Mesothelial cell of epicardium (in vitro differentiated cells): ENCODE data around the gene COX11. TPM values are rescaled to one million over a fixed set of nuclear protein-coding genes. Genes with fewer than 3 reads are reported as not detected.

Source experiments
- DNase-seq, 2 experiments: peaks; one replicate each; pipeline ENCODE4 v3.0.0; 2021; ENCODE audit warnings: low spot score in 2 of 2; ENCODE audit not compliant: unreplicated experiment in 2 of 2
- H3K27ac Mint-ChIP-seq: 2 replicates; pipeline ENCODE4 v1.8.0; 2021; ENCODE audit warnings: mixed read lengths
- H3K27me3 Mint-ChIP-seq: 2 replicates; pipeline ENCODE4 v1.8.0; 2021; ENCODE audit warnings: low read depth, mixed read lengths
- H3K36me3 Mint-ChIP-seq: 2 replicates; pipeline ENCODE4 v1.8.0; 2021; ENCODE audit warnings: mixed read lengths
- H3K4me1 Mint-ChIP-seq: 2 replicates; pipeline ENCODE4 v1.8.0; 2021; ENCODE audit warnings: mixed read lengths
- H3K4me3 Mint-ChIP-seq: 2 replicates; pipeline ENCODE4 v1.8.0; 2021; ENCODE audit warnings: mild to moderate bottlenecking, moderate library complexity, mixed read lengths
- H3K9me3 Mint-ChIP-seq: 2 replicates; pipeline ENCODE4 v1.8.0; 2021; ENCODE audit warnings: mixed read lengths
- total RNA-seq: library from RNA; stranded (reverse); gene quantifications from 3 replicates; pipeline ENCODE4 v1.2.1, GENCODE V29; 2021
- TF ChIP-seq, protein P1 (sequence below): fragments of 200-600 bp; sonication (generic); IDR thresholded peaks from one replicate; pipeline ENCODE4 v1.5.0; 2021; ENCODE audit warnings: antibody characterized with exemption; ENCODE audit not compliant: unreplicated experiment

Gene COX11
- total RNA-seq, 1 donor from 2014 or later = 55.0 TPM

- TF ChIP-seq, protein P1, sequence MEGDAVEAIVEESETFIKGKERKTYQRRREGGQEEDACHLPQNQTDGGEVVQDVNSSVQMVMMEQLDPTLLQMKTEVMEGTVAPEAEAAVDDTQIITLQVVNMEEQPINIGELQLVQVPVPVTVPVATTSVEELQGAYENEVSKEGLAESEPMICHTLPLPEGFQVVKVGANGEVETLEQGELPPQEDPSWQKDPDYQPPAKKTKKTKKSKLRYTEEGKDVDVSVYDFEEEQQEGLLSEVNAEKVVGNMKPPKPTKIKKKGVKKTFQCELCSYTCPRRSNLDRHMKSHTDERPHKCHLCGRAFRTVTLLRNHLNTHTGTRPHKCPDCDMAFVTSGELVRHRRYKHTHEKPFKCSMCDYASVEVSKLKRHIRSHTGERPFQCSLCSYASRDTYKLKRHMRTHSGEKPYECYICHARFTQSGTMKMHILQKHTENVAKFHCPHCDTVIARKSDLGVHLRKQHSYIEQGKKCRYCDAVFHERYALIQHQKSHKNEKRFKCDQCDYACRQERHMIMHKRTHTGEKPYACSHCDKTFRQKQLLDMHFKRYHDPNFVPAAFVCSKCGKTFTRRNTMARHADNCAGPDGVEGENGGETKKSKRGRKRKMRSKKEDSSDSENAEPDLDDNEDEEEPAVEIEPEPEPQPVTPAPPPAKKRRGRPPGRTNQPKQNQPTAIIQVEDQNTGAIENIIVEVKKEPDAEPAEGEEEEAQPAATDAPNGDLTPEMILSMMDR = no peak
- H3K27ac Mint-ChIP-seq = no peak overlapping the region
- peaks cover 2% of the 10 kb centered on the region for H3K4me1 Mint-ChIP-seq
- H3K27me3 Mint-ChIP-seq = no peaks in the 10 kb centered on the region
- peaks cover 22% of the 10 kb centered on the region for H3K36me3 Mint-ChIP-seq
- no peak overlapping the region for H3K4me3 Mint-ChIP-seq
- DNase-seq = no peak
- H3K9me3 Mint-ChIP-seq = peaks cover 23% of the 10 kb centered on the region
Observed at GRCh38 chr17:54982399-54982798, 13.9 kb upstream of the COX11 start.

GRCh38 chr17:54980375-54980774, 11.9 kb upstream of the COX11 start:
- H3K4me1 Mint-ChIP-seq = peaks cover 2% of the 10 kb centered on the region
- TF ChIP-seq, protein P1 = no peak
- H3K9me3 Mint-ChIP-seq = peaks cover 33% of the 10 kb centered on the region
- H3K27me3 Mint-ChIP-seq = no peaks in the 10 kb centered on the region
- peaks cover 30% of the 10 kb centered on the region for H3K36me3 Mint-ChIP-seq
- DNase-seq = no peak
- H3K27ac Mint-ChIP-seq = no peak overlapping the region
- no peak overlapping the region for H3K4me3 Mint-ChIP-seq

- no peaks in the 10 kb centered on the region for H3K27me3 Mint-ChIP-seq
- no peak overlapping the region for H3K4me3 Mint-ChIP-seq
- peaks cover 30% of the 10 kb centered on the region for H3K36me3 Mint-ChIP-seq
- TF ChIP-seq, protein P1 = no peak
- H3K9me3 Mint-ChIP-seq = peaks cover 33% of the 10 kb centered on the region
- no peak overlapping the region for H3K27ac Mint-ChIP-seq
- DNase-seq = no peak
- peaks cover 2% of the 10 kb centered on the region for H3K4me1 Mint-ChIP-seq
Observed at GRCh38 chr17:54979657-54980056, 11.2 kb upstream of the COX11 start.

DNA sequence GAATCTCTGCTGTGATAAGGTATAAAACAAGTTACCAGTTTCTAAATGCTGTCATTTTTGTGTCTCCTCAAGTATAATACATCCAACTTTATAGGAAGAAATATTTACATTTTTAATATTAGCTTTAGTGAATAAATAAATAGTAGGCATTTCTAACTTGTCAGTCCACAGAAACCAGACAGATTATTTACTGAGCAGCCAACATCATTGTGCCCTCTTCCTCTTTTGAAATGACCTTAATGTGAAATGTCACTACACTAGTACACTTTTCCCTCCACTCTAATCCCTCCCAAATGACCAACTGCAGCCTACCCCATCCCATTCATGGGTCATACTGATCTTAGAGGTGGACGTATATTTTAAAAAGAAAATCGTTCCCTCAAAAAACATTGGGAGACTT, 9.3 kb upstream of the COX11 start:
- no peak overlapping the region for H3K4me3 Mint-ChIP-seq
- peaks cover 2% of the 10 kb centered on the region for H3K4me1 Mint-ChIP-seq
- H3K27ac Mint-ChIP-seq = no peak overlapping the region
- peaks cover 32% of the 10 kb centered on the region for H3K36me3 Mint-ChIP-seq
- no peaks in the 10 kb centered on the region for H3K27me3 Mint-ChIP-seq
- H3K9me3 Mint-ChIP-seq = peaks cover 33% of the 10 kb centered on the region
- DNase-seq = no peak
- TF ChIP-seq, protein P1 = no peak

DNA sequence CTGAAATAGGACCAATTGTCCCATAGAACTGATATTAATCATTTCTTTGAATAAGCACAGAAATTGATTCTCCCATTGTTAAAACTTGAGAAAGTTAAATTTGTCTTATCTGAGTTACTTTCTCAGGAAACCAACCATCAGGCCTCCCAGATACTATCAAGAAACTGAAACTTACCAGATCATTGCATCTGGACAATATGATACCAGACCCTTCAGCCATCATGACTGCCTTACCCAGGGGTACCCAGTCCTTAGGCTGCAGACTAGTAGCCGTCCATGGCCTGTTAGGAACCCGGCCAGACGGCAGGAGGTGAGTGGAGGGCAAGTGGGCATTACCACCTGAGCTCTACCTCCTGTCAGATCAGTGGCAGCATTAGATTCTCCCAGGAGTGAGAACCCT, 7.9 kb upstream of the COX11 start:
- Mint-ChIP-seq H3K4me1 (peaks cover 2% of the 10 kb centered on the region), H3K4me3 (no peak overlapping the region), H3K9me3 (peaks cover 28% of the 10 kb centered on the region), H3K27me3 (no peaks in the 10 kb centered on the region), H3K36me3 (peaks cover 30% of the 10 kb centered on the region), H3K27ac (no peak overlapping the region)
- DNase-seq = no peak
- TF ChIP-seq, protein P1 = no peak

DNA sequence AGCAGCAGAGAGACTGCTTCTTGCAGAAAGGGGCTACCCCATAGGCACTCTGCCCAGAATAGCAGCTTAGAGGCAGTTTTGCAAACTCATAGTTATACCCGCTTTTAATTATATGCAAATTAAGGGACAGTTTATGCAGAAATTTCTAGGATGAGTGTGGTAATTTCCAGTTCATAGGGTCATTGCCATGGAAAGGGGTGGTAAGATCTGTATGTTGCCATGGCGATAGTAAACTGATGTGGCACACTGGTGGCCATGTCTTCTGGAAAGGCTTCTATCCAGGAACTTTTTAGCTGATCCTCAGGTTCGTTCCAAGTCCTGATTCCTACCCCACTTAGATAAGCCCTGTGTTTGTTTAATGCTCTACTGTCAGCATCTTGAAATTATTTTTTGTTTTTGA, 6.3 kb upstream of the COX11 start:
- no peak for DNase-seq
- Mint-ChIP-seq H3K27ac (no peak overlapping the region), H3K4me3 (no peak overlapping the region), H3K9me3 (peaks cover 19% of the 10 kb centered on the region), H3K36me3 (peaks cover 22% of the 10 kb centered on the region), H3K27me3 (no peaks in the 10 kb centered on the region), H3K4me1 (peaks cover 2% of the 10 kb centered on the region)
- TF ChIP-seq, protein P1 = no peak
